Colonic mucosa (tissue), 4 donors: ENCODE measurements around the gene LHX8. TPM values are rescaled to one million over a fixed set of nuclear protein-coding genes. Genes with fewer than 3 reads are reported as not detected.
"Not testable (repeated sequence)": the region's sequence is repeated elsewhere in the genome, so short reads cannot be mapped to it uniquely, and the experiment has no call there.

Experiments
- DNase-seq: peaks from one replicate; pipeline ENCODE4 v3.0.0-alpha.2; 2020
- H3K27ac ChIP-seq: fragments of 200-600 bp; one replicate; pipeline ENCODE4 v1.8.0; 2021
- H3K27me3 ChIP-seq: fragments of 200-600 bp; one replicate; pipeline ENCODE4 v1.8.0; 2021
- H3K36me3 ChIP-seq: fragments of 200-600 bp; one replicate; pipeline ENCODE4 v1.8.0; 2021
- H3K4me1 ChIP-seq: fragments of 200-600 bp; one replicate; pipeline ENCODE4 v1.8.0; 2021; ENCODE audit warnings: mild to moderate bottlenecking
- H3K4me3 ChIP-seq: fragments of 200-600 bp; one replicate; pipeline ENCODE4 v1.8.0; 2021
- H3K9ac ChIP-seq, 2 donors: one replicate each; pipeline ENCODE4 v1.7.0; 2013; ENCODE audit warnings: control low read depth in 2 of 2, low read depth in 2 of 2, low read length in 2 of 2
- H3K9me3 ChIP-seq: fragments of 200-600 bp; one replicate; pipeline ENCODE4 v1.8.0; 2021
- CTCF ChIP-seq: fragments of 200-600 bp; IDR thresholded peaks from one replicate; pipeline ENCODE4 v1.8.0; 2022; ENCODE audit warnings: antibody characterized with exemption, mild to moderate bottlenecking
- intact Hi-C: fragments of 100-400 bp; cut with DNase I; formaldehyde crosslinking; loops from one replicate; pipeline ENCODE4 v1.14.1; 2022
- total RNA-seq, 2 donors: library from RNA; stranded (reverse); fragmentation: NEBNext Ultra II Directional in 1 of 2; extraction: Animal tissue kit (Norgen Biotek cat#: 25700) in 1 of 2; gene quantifications; one replicate each; pipeline ENCODE4 v1.2.1, GENCODE V29; 2021
- donor health status: healthy.
- donor health status: DM: no; HTN: no; CAD: no.
- donor health status: DM: no; HTN: no; CAD: no.

LHX8 gene
- total RNA-seq, 2 donors from 2014 or later, result not detected

GRCh38 chr1:75099581-75099980 lies 34.6 kb upstream of the LHX8 start:
- Histone ChIP-seq H3K9ac (no peak overlapping the region), H3K27me3 (no peaks in the 10 kb centered on the region), H3K4me1 (no peaks in the 10 kb centered on the region), H3K27ac (no peak overlapping the region), H3K9me3 (no peaks in the 10 kb centered on the region), H3K4me3 (no peak overlapping the region), H3K36me3 (no peaks in the 10 kb centered on the region)
- intact Hi-C loops, result no loop called here
- no peak for TF ChIP-seq CTCF
- no peak for DNase-seq

GRCh38 chr1:75100481-75101092 lies 33.6 kb upstream of the LHX8 start:
- intact Hi-C loops, result no loop called here
- H3K4me3 ChIP-seq, result no peak overlapping the region
- DNase-seq, result no peak
- H3K27ac ChIP-seq, result no peak overlapping the region
- TF ChIP-seq CTCF, result no peak
- no peaks in the 10 kb centered on the region for H3K36me3 ChIP-seq
- no peaks in the 10 kb centered on the region for H3K4me1 ChIP-seq
- H3K9ac ChIP-seq, result no peak overlapping the region
- H3K9me3 ChIP-seq, result no peaks in the 10 kb centered on the region
- no peaks in the 10 kb centered on the region for H3K27me3 ChIP-seq

GRCh38 chr1:75112362-75112951 lies 21.7 kb upstream of the LHX8 start:
- H3K36me3 ChIP-seq, H3K9me3 ChIP-seq, H3K27me3 ChIP-seq, intact Hi-C loops, H3K27ac ChIP-seq, H3K4me3 ChIP-seq, H3K4me1 ChIP-seq, DNase-seq, H3K9ac ChIP-seq: not testable (repeated sequence)

GRCh38 chr1:75115654-75116053 lies 18.5 kb upstream of the LHX8 start:
- Histone ChIP-seq H3K9me3 (no peaks in the 10 kb centered on the region), H3K4me1 (no peaks in the 10 kb centered on the region), H3K27me3 (no peaks in the 10 kb centered on the region), H3K9ac (no peak overlapping the region), H3K27ac (no peak overlapping the region), H3K36me3 (no peaks in the 10 kb centered on the region), H3K4me3 (no peak overlapping the region)
- DNase-seq, result no peak
- TF ChIP-seq CTCF, result no peak
- intact Hi-C loops, result no loop called here

GRCh38 chr1:75123756-75124155 lies 10.4 kb upstream of the LHX8 start:
- Histone ChIP-seq H3K27ac (no peak overlapping the region), H3K9ac (no peak overlapping the region), H3K27me3 (peaks cover 15% of the 10 kb centered on the region), H3K4me1 (no peaks in the 10 kb centered on the region), H3K4me3 (no peak overlapping the region), H3K9me3 (no peaks in the 10 kb centered on the region), H3K36me3 (no peaks in the 10 kb centered on the region)
- intact Hi-C loops, result no loop called here
- TF ChIP-seq CTCF, result no peak
- DNase-seq, result no peak

- TF ChIP-seq CTCF, result no peak
Measured at GRCh38 chr1:75124510-75124909, 9.7 kb upstream of the LHX8 start.

More at GRCh38 chr1:75124510-75124909, 9.7 kb upstream of the LHX8 start:
- no peak overlapping the region for H3K27ac ChIP-seq
- H3K9ac ChIP-seq, result no peak overlapping the region
- intact Hi-C loops, result no loop called here
- no peaks in the 10 kb centered on the region for H3K36me3 ChIP-seq
- peaks cover 22% of the 10 kb centered on the region for H3K27me3 ChIP-seq
- H3K9me3 ChIP-seq, result no peaks in the 10 kb centered on the region
- DNase-seq, result no peak
- no peaks in the 10 kb centered on the region for H3K4me1 ChIP-seq
- H3K4me3 ChIP-seq, result no peak overlapping the region
